Suppressor macrophage treated with lipopolysaccharide for 4 hours (primary cell): Measurements from ENCODE around the gene MEOX2.

Experiments
- DNase-seq: peaks from one replicate; pipeline ENCODE4 v3.0.0-alpha.2; 2020

The MEOX2 gene

DNA sequence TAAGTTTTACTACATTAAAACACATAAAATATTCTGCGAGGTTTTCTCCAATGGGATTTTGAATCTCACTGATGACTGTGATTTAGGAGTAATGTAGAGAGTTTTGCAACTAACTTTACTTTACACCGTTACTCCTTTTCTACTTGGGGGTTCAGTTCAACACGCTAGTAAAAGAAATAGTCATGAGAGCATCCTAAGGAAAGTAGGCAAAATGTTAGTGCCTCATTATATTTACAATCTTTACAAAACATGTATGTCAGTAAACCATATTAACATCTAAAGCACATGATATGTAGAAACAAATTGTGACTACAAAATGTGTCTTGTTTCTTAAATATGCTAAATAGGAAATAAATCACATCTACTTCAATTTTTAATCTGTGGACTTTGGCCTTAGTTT lies 6.0 kb downstream of the MEOX2 start:
- DNase-seq = no peak

- no peak for DNase-seq
Measured at GRCh38 chr7:15679306-15679705, 7.2 kb downstream of the MEOX2 start.

DNA sequence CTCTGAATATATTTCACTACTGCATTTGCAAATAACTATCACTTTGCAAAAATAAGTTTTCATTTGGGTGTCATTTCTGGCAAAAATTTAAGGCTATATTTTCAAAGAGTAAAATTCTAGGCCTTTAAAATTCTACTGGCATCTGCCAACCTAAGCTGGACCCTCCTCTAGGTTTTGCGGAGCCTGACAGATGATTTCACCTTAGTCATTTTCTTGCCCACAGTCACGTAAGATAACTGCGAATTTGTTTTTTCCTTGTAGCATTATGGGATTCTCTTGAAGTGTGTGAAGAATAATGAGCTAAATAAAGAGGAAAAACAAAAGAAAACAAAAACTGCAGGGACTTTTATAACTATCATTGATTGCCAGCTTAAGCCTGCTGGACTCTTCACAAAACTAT lies 7.8 kb downstream of the MEOX2 start:
- no peak for DNase-seq

DNA sequence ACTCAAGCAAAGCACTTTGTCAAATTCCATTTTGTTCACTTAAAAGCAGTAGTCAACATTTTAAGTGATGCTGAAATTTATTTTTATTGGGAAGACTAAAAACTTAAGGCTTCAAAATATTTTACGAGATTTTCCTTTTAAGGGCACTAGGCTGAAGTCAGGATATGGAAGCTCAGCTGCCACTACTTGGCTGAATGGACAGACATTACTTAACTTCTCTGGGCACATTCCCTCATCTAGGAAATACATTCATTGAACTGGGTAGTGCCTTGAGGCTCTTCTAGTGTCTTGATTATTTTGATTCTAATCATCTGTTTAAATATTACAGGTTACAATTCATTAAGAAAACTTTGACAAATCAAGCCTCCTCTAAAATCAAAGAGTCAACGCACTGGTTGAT lies 11.1 kb downstream of the MEOX2 start:
- no peak for DNase-seq

GRCh38 chr7:15674586-15674985 lies 11.9 kb downstream of the MEOX2 start:
- no peak for DNase-seq

- no peak for DNase-seq
Measured at GRCh38 chr7:15669443-15670090, 16.9 kb downstream of the MEOX2 start.

DNA sequence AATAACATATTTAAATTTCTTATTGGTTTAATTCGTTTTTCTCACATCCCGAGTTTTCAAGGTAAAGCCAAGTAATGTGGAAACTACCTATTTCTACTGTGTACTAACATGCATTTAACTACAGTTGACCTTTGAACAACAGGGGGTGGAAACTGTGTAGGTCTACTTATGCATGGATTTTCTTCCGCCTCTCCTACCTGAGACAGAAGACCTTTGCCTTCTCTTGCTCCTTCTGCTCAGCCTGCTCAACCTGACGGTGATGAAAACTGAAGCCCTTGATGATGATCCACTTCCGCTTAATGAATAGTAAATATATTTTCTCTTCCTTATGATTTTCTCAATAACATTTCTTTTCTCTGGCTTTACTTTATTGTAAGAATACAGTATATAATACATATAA lies 18.5 kb downstream of the MEOX2 start:
- DNase-seq = no peak

- DNase-seq = no peak
Measured at GRCh38 chr7:15662451-15662850, 24.0 kb downstream of the MEOX2 start.

- DNase-seq = no peak
Measured at GRCh38 chr7:15658247-15658646, 28.2 kb downstream of the MEOX2 start.

DNA sequence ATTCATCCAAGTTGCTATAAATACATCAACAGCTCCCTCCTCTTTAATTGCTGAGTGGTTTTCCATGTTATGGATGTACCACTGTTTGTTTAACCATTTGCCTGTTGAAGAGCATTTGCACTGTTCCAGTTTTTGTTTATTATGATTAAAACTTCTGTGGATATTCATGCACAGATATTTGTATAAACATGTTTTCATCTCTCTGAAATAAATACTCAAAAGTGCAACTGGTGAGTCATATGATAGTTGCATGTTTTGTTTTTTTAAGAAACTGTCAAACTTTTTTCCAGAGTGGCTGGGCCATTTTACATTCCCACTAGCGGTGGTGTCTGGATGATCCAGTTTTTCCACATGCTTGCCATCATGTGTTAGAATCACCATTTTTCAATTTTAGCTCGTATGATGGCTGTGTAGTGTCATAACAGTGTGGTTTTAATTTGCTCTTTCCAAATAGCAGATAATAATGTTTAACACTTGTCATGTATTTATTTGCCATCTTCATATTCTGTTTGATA lies 33.6 kb downstream of the MEOX2 start:
- no peak for DNase-seq

DNA sequence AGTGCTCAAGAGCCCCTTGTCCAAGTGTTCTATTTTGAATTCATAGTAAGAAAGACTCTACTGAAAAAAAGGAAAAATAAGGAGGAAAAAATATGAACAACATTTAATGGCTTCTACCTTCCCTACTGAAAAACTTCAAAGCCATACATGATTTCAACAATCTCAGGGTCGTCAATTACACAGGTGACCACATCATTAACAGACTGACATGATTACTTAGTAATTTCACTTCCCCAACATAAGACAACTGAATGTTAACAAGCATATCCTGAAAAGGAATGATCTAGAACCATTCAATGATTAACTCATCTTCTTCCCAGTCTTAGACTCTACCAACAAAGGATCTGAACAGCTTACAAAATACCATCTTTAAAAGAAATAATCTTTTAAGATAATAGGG lies 34.8 kb downstream of the MEOX2 start:
- no peak for DNase-seq

DNA sequence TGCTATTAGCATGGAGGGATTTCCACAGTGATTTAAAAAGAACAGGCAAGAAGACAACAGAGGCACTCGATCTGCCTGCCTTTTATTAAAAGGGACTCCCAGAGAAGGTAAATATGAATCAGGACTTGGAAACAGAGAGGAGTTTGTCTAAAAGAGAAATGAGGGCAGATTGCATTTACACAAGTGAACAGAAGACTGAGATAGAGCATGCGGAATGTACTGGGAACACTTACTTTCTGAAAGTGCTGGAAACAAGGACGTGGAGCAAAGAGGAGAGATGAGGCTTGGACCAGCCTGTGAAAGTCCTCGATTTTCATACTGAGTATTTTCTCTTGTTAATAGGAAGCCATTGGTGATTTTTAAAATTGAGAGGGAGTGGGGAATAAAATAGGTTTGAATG lies 35.7 kb downstream of the MEOX2 start:
- no peak for DNase-seq

DNA sequence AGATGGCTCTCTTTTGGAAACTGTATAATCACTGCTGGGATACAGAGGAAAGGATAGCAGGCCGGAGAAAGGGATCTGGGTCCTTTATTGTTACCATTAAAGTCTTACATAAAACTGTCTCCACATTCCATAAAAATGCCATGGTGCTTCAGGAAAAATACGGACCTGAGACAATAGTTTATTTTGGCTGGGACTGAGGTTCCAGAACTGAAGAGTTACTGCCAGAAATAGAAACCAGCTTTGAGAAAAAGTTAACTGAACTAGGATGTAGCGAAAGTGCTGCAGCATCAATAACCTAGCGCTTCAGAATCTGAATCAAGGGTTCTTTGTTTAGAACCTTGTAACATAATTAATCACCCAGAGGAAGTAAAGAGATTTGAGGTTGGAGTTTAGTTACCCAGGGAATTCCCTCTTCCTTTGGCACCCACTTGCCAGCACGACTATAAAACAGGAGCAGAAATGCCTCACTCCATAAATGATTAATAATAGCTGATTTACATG lies 38.0 kb downstream of the MEOX2 start:
- DNase-seq = no peak

GRCh38 chr7:15647309-15647708 lies 39.2 kb downstream of the MEOX2 start:
- no peak for DNase-seq

GRCh38 chr7:15643000-15643705 lies 43.3 kb downstream of the MEOX2 start:
- no peak for DNase-seq

DNA sequence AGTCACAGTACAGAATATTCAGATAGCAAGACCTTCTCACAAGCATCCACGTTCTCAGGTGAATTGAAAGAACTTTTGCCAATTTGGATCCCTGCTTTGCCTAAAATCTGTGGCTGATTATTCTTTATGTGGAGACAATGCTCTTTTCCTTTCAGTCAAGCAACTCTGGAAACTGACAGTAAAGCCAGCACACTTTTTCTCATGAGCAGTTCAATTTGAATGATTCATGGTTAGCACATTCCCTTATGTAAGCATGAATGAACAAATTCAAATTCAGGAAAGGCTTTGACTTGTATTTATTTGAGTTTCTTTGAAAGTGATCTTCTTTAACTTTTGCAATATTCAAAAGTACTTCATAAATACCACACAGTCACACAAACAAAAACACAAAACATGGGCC lies 57.6 kb downstream of the MEOX2 start:
- DNase-seq = no peak

DNA sequence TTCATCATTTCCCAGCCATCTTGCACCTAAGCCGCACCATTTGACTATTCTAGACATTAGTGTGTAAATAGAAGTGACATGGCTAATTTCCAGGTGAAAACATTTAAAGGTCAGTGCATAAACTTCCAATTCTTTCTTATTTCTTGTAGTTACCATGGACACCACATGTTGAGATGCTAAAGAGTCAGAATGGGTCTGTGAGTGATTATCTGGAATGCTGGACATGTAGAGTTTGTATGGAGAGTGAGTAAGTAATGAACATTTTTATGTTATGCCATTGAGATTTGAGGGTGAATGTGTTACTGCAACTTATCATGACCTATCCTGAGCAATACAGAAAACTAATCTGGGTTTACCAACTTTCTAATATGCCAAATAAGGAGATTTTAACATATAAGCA lies 60.4 kb downstream of the MEOX2 start:
- DNase-seq = no peak

GRCh38 chr7:15625466-15625865 lies 61.0 kb downstream of the MEOX2 start:
- no peak for DNase-seq

DNA sequence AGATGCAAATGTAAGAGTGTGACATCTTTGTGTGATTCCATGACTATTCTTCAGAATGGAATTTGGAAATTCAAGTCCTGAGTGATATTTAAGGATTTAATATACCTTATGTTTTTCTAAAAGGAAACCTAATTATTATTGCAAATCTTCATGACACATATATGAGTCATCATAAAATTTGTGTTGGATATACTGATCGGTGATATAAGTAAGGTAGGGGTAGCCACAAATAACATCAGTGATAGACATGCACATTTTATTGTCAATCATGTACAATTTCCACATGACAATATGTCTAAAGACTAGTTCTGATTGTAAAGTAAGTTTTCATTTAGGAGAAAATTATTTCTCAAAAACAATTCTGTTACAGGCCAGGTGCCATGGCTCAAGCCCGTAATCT lies 65.0 kb downstream of the MEOX2 start:
- DNase-seq = no peak

DNA sequence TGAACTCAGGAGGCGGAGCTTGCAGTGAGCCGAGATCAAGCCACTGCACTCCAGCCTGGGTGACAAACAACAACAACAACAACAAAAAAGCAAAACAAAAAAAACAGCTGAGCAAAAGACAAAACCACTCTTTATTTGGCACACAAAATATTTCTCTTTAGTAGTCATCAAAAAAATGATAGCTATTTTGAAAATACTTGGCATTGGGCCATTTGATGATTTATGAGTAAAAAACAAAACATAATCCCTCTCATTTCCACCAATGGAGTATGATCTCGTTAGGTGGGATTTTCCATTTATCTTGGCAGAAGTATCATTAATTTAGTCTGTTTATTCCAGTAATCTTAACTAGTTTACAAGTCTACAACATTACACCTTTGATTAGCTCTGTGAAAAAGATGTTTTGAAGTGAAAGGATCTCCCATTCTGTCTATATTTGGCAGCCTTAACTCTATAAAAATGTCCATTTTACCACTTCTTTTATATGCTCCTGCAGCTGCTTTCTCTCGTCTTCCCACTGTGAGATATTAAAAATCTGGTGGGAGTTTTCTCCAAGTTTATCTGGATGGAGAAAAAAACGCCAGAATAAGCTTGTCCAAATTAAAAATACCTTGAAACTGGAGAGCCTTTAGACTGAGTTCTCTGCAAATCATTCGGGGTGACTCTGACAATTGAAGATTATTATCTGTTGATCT lies 65.8 kb downstream of the MEOX2 start:
- no peak for DNase-seq

DNA sequence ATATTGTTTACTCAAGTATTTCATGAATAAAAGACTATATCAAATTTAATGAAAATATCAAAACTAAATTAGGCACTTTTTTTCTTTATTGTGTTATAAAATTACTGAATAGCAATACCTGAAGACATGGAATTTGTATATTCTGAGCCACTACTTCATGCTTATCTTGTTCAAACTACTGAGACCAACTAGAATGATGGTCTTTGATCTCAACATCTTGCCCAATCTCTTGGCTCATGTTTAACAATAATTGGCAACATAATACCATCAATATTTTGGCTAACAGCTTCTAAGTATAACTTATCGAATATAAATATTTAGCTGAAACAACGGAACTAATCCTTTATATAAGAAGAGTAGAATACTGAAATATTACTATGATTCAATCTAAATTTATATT lies 68.2 kb downstream of the MEOX2 start:
- no peak for DNase-seq

- no peak for DNase-seq
Measured at GRCh38 chr7:15612205-15612604, 74.3 kb downstream of the MEOX2 start.

GRCh38 chr7:15610503-15610902 lies 76.0 kb downstream of the MEOX2 start:
- no peak for DNase-seq

DNA sequence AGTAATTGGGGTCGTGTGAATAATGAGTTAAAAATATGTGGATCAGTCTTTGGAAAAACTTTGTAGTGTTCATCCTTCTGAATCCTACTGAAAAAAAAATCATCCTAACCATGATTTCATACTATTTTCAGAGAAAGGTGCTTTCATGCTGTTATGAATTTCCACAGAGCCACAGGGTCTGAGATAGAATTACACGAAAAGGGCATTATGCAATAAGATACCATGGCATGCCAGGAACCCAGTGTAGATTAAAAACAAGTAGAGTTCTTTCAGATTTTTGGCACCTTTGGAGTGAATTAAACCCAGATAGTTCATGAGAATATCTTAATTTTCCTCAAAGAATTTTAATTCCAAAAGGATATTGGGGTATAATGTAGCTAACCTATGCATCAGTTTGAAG lies 77.2 kb downstream of the MEOX2 start:
- no peak for DNase-seq
